T-helper 2 cell (primary cell): ENCODE measurements around the gene FAM170B.

Experiments used
- DNase-seq, 5 experiments: peaks; one replicate each; pipeline versions ENCODE4 v3.0.0 to v3.0.0-alpha.2; 2012 to 2022

Gene FAM170B

GRCh38 chr10:49096890-49097445, 36.9 kb downstream of the FAM170B start:
- no peak for DNase-seq

DNA sequence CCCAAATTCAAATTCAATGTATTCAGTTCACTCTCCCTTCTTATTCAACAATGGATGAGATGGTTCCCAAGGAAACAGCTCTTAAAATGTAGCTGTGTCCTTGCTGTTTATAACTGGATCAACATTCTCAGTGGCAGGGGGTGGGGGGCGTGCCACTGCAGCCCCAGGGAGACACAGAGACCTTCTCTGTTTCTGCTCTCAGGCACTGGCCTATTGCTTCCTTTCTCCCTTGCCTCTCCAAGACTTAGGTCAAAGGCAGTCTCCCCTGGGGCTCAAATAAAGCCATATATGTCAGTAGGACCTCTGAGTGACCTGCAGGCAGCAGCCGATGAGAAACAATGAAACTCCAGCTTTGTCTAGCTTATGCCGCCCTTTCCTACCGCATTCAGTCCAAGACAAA, 39.2 kb downstream of the FAM170B start:
- DNase-seq: no peak

GRCh38 chr10:49093922-49094321, 39.9 kb downstream of the FAM170B start:
- no peak for DNase-seq

DNA sequence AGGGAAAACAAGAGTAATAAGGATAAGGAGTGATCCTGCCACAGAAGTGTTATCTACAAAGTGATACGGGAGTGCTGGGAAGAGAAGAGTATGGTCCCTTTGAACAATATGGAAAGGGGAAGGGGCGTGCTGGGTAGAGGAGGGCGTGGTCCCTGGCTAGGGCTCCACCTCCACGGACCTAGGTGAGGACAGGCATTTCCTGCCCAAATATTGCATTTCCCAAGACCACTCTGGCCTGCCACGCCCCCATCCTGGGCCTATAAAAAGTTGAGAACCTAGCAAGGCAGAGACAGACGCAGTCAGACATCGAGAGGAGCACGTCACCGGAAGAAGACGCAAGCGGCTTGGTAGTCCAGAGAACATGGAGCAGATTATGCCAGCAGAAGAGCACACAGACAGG, 41.3 kb downstream of the FAM170B start:
- no peak for DNase-seq

- no peak for DNase-seq
These were observed 42.2 kb downstream of the FAM170B start for GRCh38 chr10:49091450-49092210.

DNA sequence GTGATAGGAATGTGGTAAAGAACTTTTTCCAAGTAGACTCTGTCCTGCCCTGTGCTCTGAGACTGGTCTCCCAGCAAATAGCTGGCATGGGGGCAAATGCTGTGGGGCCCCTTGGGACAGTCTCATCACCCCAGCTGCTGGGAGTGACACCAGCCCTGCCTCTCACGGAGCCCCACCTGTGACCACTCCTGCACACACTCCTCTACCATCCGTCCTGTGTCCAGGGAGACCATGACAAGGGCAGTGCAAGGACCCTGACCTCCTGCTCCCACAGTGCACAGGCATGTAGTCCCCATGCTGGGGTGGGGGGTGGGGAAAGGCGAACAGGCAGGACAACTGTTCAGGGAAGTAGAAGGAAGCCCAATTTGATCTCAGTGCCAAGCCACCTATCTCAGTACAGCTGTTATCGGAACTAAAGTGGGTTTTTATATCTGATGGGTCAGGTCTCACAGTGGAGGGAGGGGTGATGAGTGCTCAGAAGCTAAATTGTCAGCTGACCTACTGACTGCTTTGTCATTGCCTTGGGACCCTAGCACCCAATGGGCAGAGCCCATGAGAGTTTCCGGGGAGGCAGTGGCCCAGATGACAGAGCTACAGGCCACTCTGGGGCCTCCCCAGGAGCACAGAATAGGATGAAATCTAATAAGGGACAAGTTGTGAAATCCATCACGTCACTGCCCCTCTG, 43.0 kb downstream of the FAM170B start:
- DNase-seq: no peak

GRCh38 chr10:49090189-49090575, 43.6 kb downstream of the FAM170B start:
- DNase-seq: no peak

GRCh38 chr10:49089557-49090188, 44.1 kb downstream of the FAM170B start:
- DNase-seq: no peak

GRCh38 chr10:49089152-49089551, 44.7 kb downstream of the FAM170B start:
- no peak for DNase-seq

DNA sequence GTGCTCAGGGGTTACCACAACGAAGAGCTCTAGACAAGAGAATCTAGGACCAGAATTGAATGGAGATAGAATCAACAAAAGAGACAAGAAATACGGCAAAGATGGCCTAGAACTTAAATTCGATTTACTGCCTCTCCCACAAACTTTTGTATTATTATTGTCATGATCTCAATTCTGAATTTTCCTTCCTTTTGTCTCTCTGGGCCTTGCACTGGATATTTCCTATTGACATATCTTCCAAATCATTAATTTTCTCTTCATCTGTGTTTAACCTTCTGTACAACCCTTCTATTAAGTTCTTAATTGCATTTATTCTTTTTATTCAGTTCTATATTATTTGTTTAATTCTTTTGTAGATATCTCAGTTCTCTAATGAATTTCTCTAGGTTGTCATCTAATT, 46.9 kb downstream of the FAM170B start:
- no peak for DNase-seq

- DNase-seq: no peak
These were observed 50.6 kb downstream of the FAM170B start for GRCh38 chr10:49083261-49083660.

DNA sequence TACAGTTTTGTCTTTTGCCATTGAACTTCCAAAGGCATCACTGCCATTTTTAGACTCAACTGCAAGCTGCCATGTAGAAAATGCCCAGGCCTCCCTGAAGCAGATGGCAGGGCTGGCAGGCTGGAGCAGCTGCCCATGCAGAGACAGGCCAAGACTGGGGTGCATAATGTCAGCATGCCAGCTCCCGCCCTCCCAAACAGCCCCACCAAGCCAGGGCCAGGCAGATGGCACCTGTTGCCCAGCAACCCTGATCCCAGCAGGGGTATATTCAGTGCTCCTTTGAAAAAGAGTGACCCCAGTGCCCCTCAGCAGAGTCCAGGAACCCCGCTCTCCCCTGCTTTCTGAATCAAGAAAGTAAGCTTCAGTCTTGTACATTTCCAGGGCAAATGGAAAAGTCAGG, 51.1 kb downstream of the FAM170B start:
- DNase-seq: no peak

GRCh38 chr10:49081547-49082275, 52.1 kb downstream of the FAM170B start:
- DNase-seq: no peak
